ENCODE measurements around the gene SLX4. TPM values are rescaled to one million over a fixed set of nuclear protein-coding genes. Genes with fewer than 3 reads are reported as not detected.

The SLX4 gene
- total RNA-seq, 1 experiment from 2014 or later: 5.9 TPM

- intact Hi-C loops (cut with micrococcal nuclease): no loop called here
- TF ChIP-seq, protein P1, sequence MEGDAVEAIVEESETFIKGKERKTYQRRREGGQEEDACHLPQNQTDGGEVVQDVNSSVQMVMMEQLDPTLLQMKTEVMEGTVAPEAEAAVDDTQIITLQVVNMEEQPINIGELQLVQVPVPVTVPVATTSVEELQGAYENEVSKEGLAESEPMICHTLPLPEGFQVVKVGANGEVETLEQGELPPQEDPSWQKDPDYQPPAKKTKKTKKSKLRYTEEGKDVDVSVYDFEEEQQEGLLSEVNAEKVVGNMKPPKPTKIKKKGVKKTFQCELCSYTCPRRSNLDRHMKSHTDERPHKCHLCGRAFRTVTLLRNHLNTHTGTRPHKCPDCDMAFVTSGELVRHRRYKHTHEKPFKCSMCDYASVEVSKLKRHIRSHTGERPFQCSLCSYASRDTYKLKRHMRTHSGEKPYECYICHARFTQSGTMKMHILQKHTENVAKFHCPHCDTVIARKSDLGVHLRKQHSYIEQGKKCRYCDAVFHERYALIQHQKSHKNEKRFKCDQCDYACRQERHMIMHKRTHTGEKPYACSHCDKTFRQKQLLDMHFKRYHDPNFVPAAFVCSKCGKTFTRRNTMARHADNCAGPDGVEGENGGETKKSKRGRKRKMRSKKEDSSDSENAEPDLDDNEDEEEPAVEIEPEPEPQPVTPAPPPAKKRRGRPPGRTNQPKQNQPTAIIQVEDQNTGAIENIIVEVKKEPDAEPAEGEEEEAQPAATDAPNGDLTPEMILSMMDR (IDR thresholded peaks at IDR 0.05; ENCODE audit: unreplicated experiment): no peak
- H3K27me3 Mint-ChIP-seq (ENCODE audit: insufficient read depth, unreplicated experiment): no peaks in the 10 kb centered on the region
- H3K27ac Mint-ChIP-seq (ENCODE audit: low read depth, unreplicated experiment): no peak overlapping the region
- ChIA-PET CTCF (interaction anchor here (0.5 kb wide), 1 partner anchor 398 kb away, joined by 4 read pairs; no protein-coding TSS in a partner anchor), POLR2A (no interaction called here)
- BruUV-seq (replicated peaks): no TSS peak
- no peaks in the 10 kb centered on the region for H3K4me1 Mint-ChIP-seq (ENCODE audit: insufficient read depth, unreplicated experiment)
- H3K36me3 Mint-ChIP-seq (ENCODE audit: insufficient read depth, unreplicated experiment): peaks cover 7% of the 10 kb centered on the region
- DNase-seq (ENCODE audit: unreplicated experiment): no peak
- H3K9me3 Mint-ChIP-seq (ENCODE audit: unreplicated experiment): no peaks in the 10 kb centered on the region
- no peak overlapping the region for H3K4me3 Mint-ChIP-seq (ENCODE audit: unreplicated experiment)
Observed at GRCh38 chr16:3580251-3580651, 31.2 kb downstream of the SLX4 start.

GRCh38 chr16:3579776-3580175 lies 31.6 kb downstream of the SLX4 start:
- POLR2A ChIA-PET: no interaction called here
- no peaks in the 10 kb centered on the region for H3K9me3 Mint-ChIP-seq (ENCODE audit: unreplicated experiment)
- TF ChIP-seq, protein P1 (IDR thresholded peaks at IDR 0.05; ENCODE audit: unreplicated experiment): no peak
- no peaks in the 10 kb centered on the region for H3K4me1 Mint-ChIP-seq (ENCODE audit: insufficient read depth, unreplicated experiment)
- intact Hi-C loops (cut with micrococcal nuclease): no loop called here
- no peak overlapping the region for H3K4me3 Mint-ChIP-seq (ENCODE audit: unreplicated experiment)
- H3K36me3 Mint-ChIP-seq (ENCODE audit: insufficient read depth, unreplicated experiment): peaks cover 7% of the 10 kb centered on the region
- no TSS peak for BruUV-seq (replicated peaks)
- DNase-seq (ENCODE audit: unreplicated experiment): no peak
- no peaks in the 10 kb centered on the region for H3K27me3 Mint-ChIP-seq (ENCODE audit: insufficient read depth, unreplicated experiment)
- no peak overlapping the region for H3K27ac Mint-ChIP-seq (ENCODE audit: low read depth, unreplicated experiment)
- CTCF ChIA-PET: interaction anchor here (0.5 to 1.1 kb wide), 3 partner anchors 32 to 397 kb away, joined by 3 to 4 read pairs (median 3); no protein-coding TSS in a partner anchor

GRCh38 chr16:3578610-3579551 lies 32.5 kb downstream of the SLX4 start:
- H3K4me1 Mint-ChIP-seq (ENCODE audit: insufficient read depth, unreplicated experiment): no peaks in the 10 kb centered on the region
- H3K4me3 Mint-ChIP-seq (ENCODE audit: unreplicated experiment): no peak overlapping the region
- no peak overlapping the region for H3K27ac Mint-ChIP-seq (ENCODE audit: low read depth, unreplicated experiment)
- ChIA-PET POLR2A (no interaction called here), CTCF (interaction anchor here (1.1 kb wide), 1 partner anchor 51 kb away, joined by 3 read pairs; no protein-coding TSS in a partner anchor)
- no peak for DNase-seq (ENCODE audit: unreplicated experiment)
- no peaks in the 10 kb centered on the region for H3K27me3 Mint-ChIP-seq (ENCODE audit: insufficient read depth, unreplicated experiment)
- peaks cover 7% of the 10 kb centered on the region for H3K36me3 Mint-ChIP-seq (ENCODE audit: insufficient read depth, unreplicated experiment)
- intact Hi-C loops (cut with micrococcal nuclease): no loop called here
- TF ChIP-seq, protein P1 (IDR thresholded peaks at IDR 0.05; ENCODE audit: unreplicated experiment): no peak
- BruUV-seq (replicated peaks): no TSS peak
- H3K9me3 Mint-ChIP-seq (ENCODE audit: unreplicated experiment): no peaks in the 10 kb centered on the region

GRCh38 chr16:3578121-3578520 lies 33.3 kb downstream of the SLX4 start:
- TF ChIP-seq, protein P1 (IDR thresholded peaks at IDR 0.05; ENCODE audit: unreplicated experiment): no peak
- H3K27me3 Mint-ChIP-seq (ENCODE audit: insufficient read depth, unreplicated experiment): no peaks in the 10 kb centered on the region
- H3K27ac Mint-ChIP-seq (ENCODE audit: low read depth, unreplicated experiment): no peak overlapping the region
- H3K4me3 Mint-ChIP-seq (ENCODE audit: unreplicated experiment): no peak overlapping the region
- peaks cover 7% of the 10 kb centered on the region for H3K36me3 Mint-ChIP-seq (ENCODE audit: insufficient read depth, unreplicated experiment)
- ChIA-PET POLR2A (no interaction called here), CTCF (no interaction called here)
- intact Hi-C loops (cut with micrococcal nuclease): no loop called here
- no peaks in the 10 kb centered on the region for H3K4me1 Mint-ChIP-seq (ENCODE audit: insufficient read depth, unreplicated experiment)
- H3K9me3 Mint-ChIP-seq (ENCODE audit: unreplicated experiment): no peaks in the 10 kb centered on the region
- no peak for DNase-seq (ENCODE audit: unreplicated experiment)
- BruUV-seq (replicated peaks): no TSS peak

All from MCF 10A (cell line).